SK-N-SH treated with all-trans-retinoic acid at 6 μM for 48 hours (cell line): Measurements from ENCODE around the gene EML6.
"Not testable (repeated sequence)": the region's sequence is repeated elsewhere in the genome, so short reads cannot be mapped to it uniquely, and the experiment has no call there.

Experiments
- ATAC-seq: fragments of 200-7000 bp; cut with Tn5 transposase; 3 replicates; pipeline ENCODE4 v1.9.1; 2020; ENCODE audit warnings: mild to moderate bottlenecking, moderate library complexity
- ARNTL ChIP-seq: fragments of 450-650 bp; formaldehyde crosslinking; IDR thresholded peaks from 2 replicates; pipeline ENCODE4 v1.5.0; 2020; ENCODE audit warnings: low read depth, mild to moderate bottlenecking, moderate library complexity, borderline replicate concordance
- BACH2 ChIP-seq: fragments of 250-450 bp; sonication (Bioruptor Pico); IDR thresholded peaks from 2 replicates; pipeline ENCODE4 v1.9.0; 2021; ENCODE audit warnings: mild to moderate bottlenecking, borderline replicate concordance
- CREB5 ChIP-seq: fragments of 250-450 bp; sonication (Bioruptor Pico); IDR thresholded peaks from 2 replicates; pipeline ENCODE4 v1.5.1; 2020; ENCODE audit warnings: low read depth, mild to moderate bottlenecking, moderate library complexity
- CSDC2 ChIP-seq: fragments of 250-450 bp; sonication (Bioruptor Pico); IDR thresholded peaks from 2 replicates; pipeline ENCODE4 v1.5.0; 2020; ENCODE audit warnings: mild to moderate bottlenecking, moderate library complexity
- CSRNP3 ChIP-seq: fragments of 250-450 bp; sonication (Bioruptor Pico); IDR thresholded peaks from 2 replicates; pipeline ENCODE4 v1.5.1; 2021; ENCODE audit warnings: mild to moderate bottlenecking, moderate library complexity
- GLIS3 ChIP-seq: fragments of 250-450 bp; sonication (Bioruptor Pico); IDR thresholded peaks from 2 replicates; pipeline ENCODE4 v1.5.0; 2020; ENCODE audit warnings: mild to moderate bottlenecking, moderate library complexity
- ISL1 ChIP-seq: fragments of 250-450 bp; sonication (Bioruptor Pico); IDR thresholded peaks from 2 replicates; pipeline ENCODE4 v2.1.2; 2022; ENCODE audit warnings: mild to moderate bottlenecking, moderate library complexity
- OSR1 ChIP-seq: fragments of 250-450 bp; sonication (Bioruptor Pico); IDR thresholded peaks from 2 replicates; pipeline ENCODE4 v1.8.0; 2022; ENCODE audit warnings: moderate library complexity, mild to moderate bottlenecking, inconsistent platforms
- PATZ1 ChIP-seq: fragments of 250-450 bp; sonication (Bioruptor Pico); IDR thresholded peaks from 2 replicates; pipeline ENCODE4 v1.8.0; 2020; ENCODE audit warnings: mild to moderate bottlenecking, moderate library complexity, borderline replicate concordance
- POU6F1 ChIP-seq: fragments of 250-450 bp; sonication (Bioruptor Pico); IDR thresholded peaks from 2 replicates; pipeline ENCODE4 v1.8.0; 2021; ENCODE audit warnings: low read depth, mild to moderate bottlenecking, moderate library complexity, borderline replicate concordance
- PPARA ChIP-seq: fragments of 250-450 bp; sonication (Bioruptor Pico); IDR thresholded peaks from 2 replicates; pipeline ENCODE4 v1.5.0; 2020; ENCODE audit warnings: mild to moderate bottlenecking, borderline replicate concordance
- RARB ChIP-seq: fragments of 250-450 bp; sonication (Bioruptor Pico); IDR thresholded peaks from 2 replicates; pipeline ENCODE4 v1.8.0; 2021; ENCODE audit warnings: mild to moderate bottlenecking, moderate library complexity
- SNAI2 ChIP-seq: fragments of 250-450 bp; sonication (Bioruptor Pico); IDR thresholded peaks from 2 replicates; pipeline ENCODE4 v1.5.0; 2020; ENCODE audit warnings: mild to moderate bottlenecking, moderate library complexity
- TCF4 ChIP-seq: fragments of 250-450 bp; sonication (Bioruptor Pico); IDR thresholded peaks from 2 replicates; pipeline ENCODE4 v1.8.0; 2021; ENCODE audit warnings: mild to moderate bottlenecking, moderate library complexity, borderline replicate concordance
- TSHZ2 ChIP-seq: fragments of 250-450 bp; sonication (Bioruptor Pico); IDR thresholded peaks from 2 replicates; pipeline ENCODE4 v1.5.0; 2020; ENCODE audit warnings: mild to moderate bottlenecking, moderate library complexity
- ZFP3 ChIP-seq: fragments of 250-450 bp; sonication (Bioruptor Pico); IDR thresholded peaks from 2 replicates; pipeline ENCODE4 v1.5.0; 2020; ENCODE audit warnings: mild to moderate bottlenecking, moderate library complexity
- ZFP30 ChIP-seq: fragments of 450-650 bp; formaldehyde crosslinking; IDR thresholded peaks from 2 replicates; pipeline ENCODE4 v1.5.0; 2022; ENCODE audit warnings: mild to moderate bottlenecking, moderate library complexity
- ZNF565 ChIP-seq: fragments of 450-650 bp; formaldehyde crosslinking; conservative IDR thresholded peaks from 2 replicates; pipeline ENCODE4 v1.5.0; 2020; ENCODE audit warnings: low read depth, mild to moderate bottlenecking, moderate library complexity
- ZNF70 ChIP-seq: fragments of 450-650 bp; formaldehyde crosslinking; IDR thresholded peaks from 2 replicates; pipeline ENCODE4 v1.5.0; 2020; ENCODE audit warnings: mild to moderate bottlenecking, moderate library complexity
- ZNF8 ChIP-seq: fragments of 450-650 bp; formaldehyde crosslinking; IDR thresholded peaks from 2 replicates; pipeline ENCODE4 v1.5.0; 2020; ENCODE audit warnings: mild to moderate bottlenecking, moderate library complexity

The EML6 gene

GRCh38 chr2:54839461-54840255 lies 116.2 kb downstream of the EML6 start:
- peak; percentile 32; the same call in 2 of the 3 replicates for ATAC-seq
- no peak for TF ChIP-seq TCF4 (CRISPR knock-in tag)
- no peak for TF ChIP-seq PATZ1
- no peak for TF ChIP-seq ZNF8 (CRISPR knock-in tag)
- TF ChIP-seq ARNTL (CRISPR knock-in tag), result no peak
- TF ChIP-seq RARB, result no peak
- no peak for TF ChIP-seq PPARA (CRISPR knock-in tag)
- TF ChIP-seq ZFP3 (CRISPR knock-in tag), result no peak
- TF ChIP-seq SNAI2, result no peak
- no peak for TF ChIP-seq BACH2 (CRISPR knock-in tag)
- TF ChIP-seq ZNF70 (CRISPR knock-in tag), result no peak
- no peak for TF ChIP-seq GLIS3 (CRISPR knock-in tag)
- no peak for TF ChIP-seq CREB5 (CRISPR knock-in tag)
- TF ChIP-seq OSR1 (CRISPR knock-in tag), result no peak

- no peak for ATAC-seq
- TF ChIP-seq ZFP30 (no peak), TCF4 (CRISPR knock-in tag) (no peak), ISL1 (CRISPR knock-in tag) (no peak)
These were observed 117.4 kb downstream of the EML6 start for GRCh38 chr2:54840559-54841468.

- ATAC-seq, result not testable (repeated sequence)
These were observed 118.0 kb downstream of the EML6 start for GRCh38 chr2:54841500-54841899.

- no peak for ATAC-seq
- TF ChIP-seq ZNF8 (CRISPR knock-in tag) (no peak), CSRNP3 (CRISPR knock-in tag) (no peak), ZFP30 (no peak), CSDC2 (no peak), BACH2 (CRISPR knock-in tag) (no peak)
These were observed 121.6 kb downstream of the EML6 start for GRCh38 chr2:54845094-54845493.

- ATAC-seq, result peak; percentile 47; the same call in 2 of the 3 replicates
These were observed 122.1 kb downstream of the EML6 start for GRCh38 chr2:54845514-54845913.

More at GRCh38 chr2:54845514-54845913, 122.1 kb downstream of the EML6 start:
- TF ChIP-seq RARB (no peak), ZNF70 (CRISPR knock-in tag) (no peak), TSHZ2 (CRISPR knock-in tag) (no peak), ZFP30 (no peak), GLIS3 (CRISPR knock-in tag) (no peak), ZNF565 (CRISPR knock-in tag) (no peak), ZNF8 (CRISPR knock-in tag) (no peak), ZFP3 (CRISPR knock-in tag) (no peak), POU6F1 (CRISPR knock-in tag) (no peak), BACH2 (CRISPR knock-in tag) (no peak), CREB5 (CRISPR knock-in tag) (no peak), TCF4 (CRISPR knock-in tag) (no peak), CSDC2 (no peak), ARNTL (CRISPR knock-in tag) (no peak)
- TF ChIP-seq, all 23 proteins: peak for 0
